ENCODE data around the gene DBNL. TPM values are rescaled to one million over a fixed set of nuclear protein-coding genes. Genes with fewer than 3 reads are reported as not detected.
A peak's percentile ranks its signal among the peaks of the same experiment; 100 is the strongest.

The DBNL gene
- total RNA-seq, 2 donors from 2014 or later: 31.4 to 66.2 TPM

DNA sequence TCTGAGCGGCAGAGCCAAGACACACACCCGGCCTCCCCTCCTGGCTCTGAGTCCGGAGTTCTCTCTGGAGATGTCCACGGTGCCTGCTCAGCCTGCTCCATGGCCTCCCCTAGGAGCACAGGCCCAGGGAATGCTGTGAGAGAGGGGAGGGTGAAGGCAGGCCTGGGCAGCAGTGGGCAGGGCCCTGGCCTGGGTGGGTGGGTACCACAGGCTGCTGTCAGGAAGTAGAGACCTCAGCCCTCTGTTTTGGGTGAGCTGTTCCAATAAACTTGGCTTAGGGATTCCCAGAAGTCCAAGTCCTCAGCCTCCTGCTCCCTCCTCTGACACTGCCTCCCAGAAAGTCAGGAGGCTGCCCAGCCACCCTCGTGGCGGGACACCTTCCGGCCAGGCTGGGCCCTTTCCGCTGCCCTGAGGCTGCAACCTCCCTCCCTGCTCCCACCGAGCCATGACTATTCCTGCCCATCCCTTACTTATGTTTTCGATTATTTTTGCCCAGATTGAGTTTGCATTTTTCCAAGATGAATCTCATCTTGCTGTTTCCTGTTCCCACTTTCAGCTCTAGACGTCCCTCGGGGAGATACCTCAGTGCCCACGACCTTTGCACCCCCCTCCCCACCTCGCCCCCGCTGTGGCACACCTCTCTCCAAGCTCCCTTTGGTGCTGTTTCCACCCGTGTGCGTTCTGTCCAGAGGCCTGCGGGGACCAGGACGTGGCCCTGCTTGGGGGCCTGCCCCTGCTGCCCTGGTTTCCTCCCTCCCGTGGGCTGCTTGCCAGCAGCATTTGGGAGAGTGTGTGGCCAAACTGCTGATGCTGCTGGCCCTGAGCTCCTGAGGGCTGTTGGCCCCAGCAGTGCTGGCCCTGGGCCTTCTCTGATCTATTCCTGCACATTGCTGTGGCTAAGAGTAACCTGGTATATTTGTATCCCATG is 43.7 kb downstream of the DBNL start:
- no peaks in the 10 kb centered on the region for H3K27me3 ChIP-seq
- TF ChIP-seq CTCF (IDR thresholded peaks at IDR 0.05): no peak
- H3K9me3 ChIP-seq: no peaks in the 10 kb centered on the region
- peaks cover 0 to 22% of the 10 kb centered on the region in 2 donors for H3K4me1 ChIP-seq
- H3K36me3 ChIP-seq: no peaks in the 10 kb centered on the region
- peak overlapping the region; percentile 73 to 83 for H3K27ac ChIP-seq
- peak; percentile 80 for DNase-seq (ENCODE audit: low spot score)
- no peak overlapping the region for H3K4me3 ChIP-seq

DNA sequence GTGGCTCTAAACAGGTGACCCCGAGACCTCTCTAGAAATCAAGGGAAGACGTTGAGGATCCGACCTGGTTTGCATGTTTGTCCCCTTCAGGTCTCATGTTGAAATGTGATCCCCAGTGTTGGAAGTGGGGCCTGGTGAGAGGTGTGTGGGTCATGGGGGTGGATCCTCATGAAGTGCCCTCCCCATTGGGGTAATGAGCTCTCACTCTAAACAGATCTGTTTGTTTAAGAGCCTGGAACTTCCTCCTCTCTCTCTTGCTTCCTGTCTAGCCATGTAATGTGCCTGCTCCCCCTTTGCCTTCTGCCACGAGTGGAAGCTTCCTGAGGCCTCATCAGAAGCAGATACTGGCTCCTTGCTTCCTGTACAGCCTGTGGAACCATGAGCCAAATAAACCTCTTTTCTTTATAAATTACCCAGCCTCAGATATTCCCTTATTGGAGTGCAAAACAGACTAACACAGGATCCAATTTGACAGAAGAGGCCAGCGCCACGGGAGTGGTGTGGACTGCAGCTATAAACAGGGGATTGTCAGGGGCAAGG is 48.7 kb downstream of the DBNL start:
- Histone ChIP-seq H3K4me1 (peaks cover 0 to 23% of the 10 kb centered on the region in 2 donors), H3K27ac (no peak overlapping the region)
- no peak for DNase-seq (ENCODE audit: low spot score)

DNA sequence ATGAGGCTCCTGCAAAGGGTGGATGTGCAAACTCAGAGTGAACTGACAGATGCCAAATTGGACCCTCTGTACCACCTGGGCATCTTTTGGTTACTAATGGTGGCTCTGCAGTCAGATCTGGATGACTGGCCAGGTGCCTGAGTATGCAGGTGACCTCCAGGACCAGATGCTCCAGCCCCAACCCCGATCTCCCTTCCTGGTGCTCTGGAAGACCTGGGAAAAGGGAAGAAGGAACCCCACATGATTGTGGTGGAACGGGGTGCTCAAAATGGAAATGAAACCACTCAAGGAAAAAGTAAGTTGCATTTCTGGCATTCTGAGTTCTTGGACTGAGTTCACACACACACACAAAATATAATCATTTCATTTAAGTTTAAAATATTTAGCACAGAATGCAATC is 49.9 kb downstream of the DBNL start:
- Histone ChIP-seq H3K9me3 (no peaks in the 10 kb centered on the region), H3K27ac (peak overlapping the region in 1 of 2 donors; percentile 27), H3K27me3 (no peaks in the 10 kb centered on the region), H3K4me1 (peaks cover 0 to 17% of the 10 kb centered on the region in 2 donors), H3K36me3 (no peaks in the 10 kb centered on the region), H3K4me3 (no peak overlapping the region)
- DNase-seq (ENCODE audit: low spot score): no peak
- TF ChIP-seq CTCF (IDR thresholded peaks at IDR 0.05): no peak

More for the DNA sequence above, 48.7 kb downstream of the DBNL start:
- no peaks in the 10 kb centered on the region for H3K27me3 ChIP-seq
- no peak overlapping the region for H3K4me3 ChIP-seq
- no peaks in the 10 kb centered on the region for H3K9me3 ChIP-seq
- H3K36me3 ChIP-seq: no peaks in the 10 kb centered on the region
- no peak for TF ChIP-seq CTCF (IDR thresholded peaks at IDR 0.05)

DNA sequence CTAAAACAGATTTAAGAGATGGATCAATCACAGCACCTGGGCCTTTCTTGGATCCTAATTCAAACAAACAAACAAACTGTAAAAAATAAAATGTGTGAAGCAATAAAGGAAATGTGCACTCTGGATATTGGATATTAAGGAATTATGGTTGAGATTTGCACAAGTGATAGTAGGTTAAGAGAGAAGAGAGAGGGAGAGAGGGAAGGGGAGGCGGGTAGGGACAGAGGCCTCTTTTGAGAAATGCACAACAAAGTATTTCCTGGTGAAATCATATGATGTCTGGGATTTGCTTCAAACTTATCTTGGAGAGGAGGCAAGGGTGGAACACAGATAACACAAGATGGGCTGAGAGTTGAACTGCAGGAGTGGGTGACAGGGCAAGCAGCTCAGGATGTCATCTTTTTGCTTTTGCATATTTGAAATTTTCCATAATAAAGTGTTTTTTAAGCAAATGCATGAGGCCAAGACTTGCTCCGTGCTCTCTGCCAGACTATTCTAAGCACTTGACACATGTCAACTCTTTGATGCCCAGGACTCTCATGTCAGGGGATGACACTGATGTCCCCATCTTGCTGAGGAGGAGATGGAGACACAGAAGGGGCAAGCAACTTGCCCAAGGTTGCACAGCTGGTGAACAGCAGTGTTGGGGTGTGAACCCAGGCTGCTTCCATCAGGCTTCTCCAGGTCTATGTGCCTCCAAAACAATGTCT is 50.5 kb downstream of the DBNL start:
- H3K4me1 ChIP-seq: peaks cover 0 to 20% of the 10 kb centered on the region in 2 donors
- no peaks in the 10 kb centered on the region for H3K9me3 ChIP-seq
- no peak overlapping the region for H3K4me3 ChIP-seq
- no peaks in the 10 kb centered on the region for H3K36me3 ChIP-seq
- no peak for DNase-seq (ENCODE audit: low spot score)
- H3K27ac ChIP-seq: peak overlapping the region in 1 of 2 donors; percentile 27
- TF ChIP-seq CTCF (IDR thresholded peaks at IDR 0.05): no peak
- H3K27me3 ChIP-seq: no peaks in the 10 kb centered on the region

- H3K4me1 ChIP-seq: peaks cover 0 to 24% of the 10 kb centered on the region in 2 donors
- no peaks in the 10 kb centered on the region for H3K27me3 ChIP-seq
- no peak overlapping the region for H3K27ac ChIP-seq
- TF ChIP-seq CTCF (IDR thresholded peaks at IDR 0.05): no peak
- H3K36me3 ChIP-seq: no peaks in the 10 kb centered on the region
- H3K4me3 ChIP-seq: no peak overlapping the region
- H3K9me3 ChIP-seq: no peaks in the 10 kb centered on the region
- no peak for DNase-seq (ENCODE audit: low spot score)
Measured at GRCh38 chr7:44095781-44096180, 51.3 kb downstream of the DBNL start.

Measured in right atrium auricular region (tissue), 2 donors.